ENCODE results near the gene VIPR2.
A peak's percentile ranks its signal among the peaks of the same experiment; 100 is the strongest.

The VIPR2 gene

GRCh38 chr7:159115601-159116501, 28.8 kb downstream of the VIPR2 start:
- H2AFZ ChIP-seq (ENCODE audit: low read depth, low read length) = no peak overlapping the region
- H4K20me1 ChIP-seq (ENCODE audit: insufficient read depth, low read length) = peaks cover 13% of the 10 kb centered on the region
- H3K4me1 ChIP-seq (ENCODE audit: insufficient read depth, low read length) = no peaks in the 10 kb centered on the region
- ATAC-seq (ENCODE audit: insufficient read depth, low read depth) (no peak), DNase-seq (no peak)
- H3K4me2 ChIP-seq (ENCODE audit: insufficient read depth, low read length) = no peak overlapping the region
- no peak overlapping the region for H3K4me3 ChIP-seq (ENCODE audit: low read depth in 1 of 2, low read length in 2 of 2)
- TF ChIP-seq EZH2 (IDR thresholded peaks at IDR 0.05; ENCODE audit: borderline replicate concordance, low read depth, low read length, severe bottlenecking) (no peak), CTCF (IDR thresholded peaks at IDR 0.05; ENCODE audit: borderline replicate concordance, extremely low read depth, low read length, poor library complexity, severe bottlenecking) (peak; percentile 11)
- H3K9me3 ChIP-seq (ENCODE audit: insufficient read depth, low read length, severe bottlenecking) = no peaks in the 10 kb centered on the region
- peaks cover 18% of the 10 kb centered on the region; the same call in 1 of the 2 replicates for H3K79me2 ChIP-seq (ENCODE audit: insufficient read depth, low read length)
- H3K27ac ChIP-seq (ENCODE audit: low read length) = peak overlapping the region; percentile 53
- H3K36me3 ChIP-seq (ENCODE audit: insufficient read depth, low read length) = peaks cover 57% of the 10 kb centered on the region
- H3K9ac ChIP-seq (ENCODE audit: low read depth, low read length) = no peak overlapping the region
- H3K27me3 ChIP-seq (ENCODE audit: insufficient read depth, low read length, poor library complexity) = no peaks in the 10 kb centered on the region

DNA sequence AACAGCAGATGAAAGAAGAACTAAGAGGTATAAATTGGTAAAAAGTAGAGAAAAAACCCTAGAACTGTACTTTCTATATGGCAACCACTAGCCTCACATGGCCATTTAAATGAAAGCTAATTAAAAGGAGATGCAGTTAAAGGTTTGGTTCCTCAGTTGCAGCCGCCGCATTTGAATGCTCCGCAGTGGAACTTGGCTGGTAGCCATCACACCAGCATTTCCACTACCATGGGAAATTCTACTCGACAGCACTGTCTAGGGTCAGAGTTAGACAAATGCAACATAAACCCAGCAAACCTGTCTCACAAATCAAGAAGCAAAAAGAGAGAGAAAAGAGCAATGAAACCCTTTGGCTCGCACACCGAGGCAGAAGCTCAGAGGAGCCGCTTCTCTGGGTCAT, 29.7 kb downstream of the VIPR2 start:
- Histone ChIP-seq H3K4me3 (ENCODE audit: low read depth in 1 of 2, low read length in 2 of 2) (no peak overlapping the region), H3K36me3 (ENCODE audit: insufficient read depth, low read length) (peaks cover 61% of the 10 kb centered on the region), H3K9me3 (ENCODE audit: insufficient read depth, low read length, severe bottlenecking) (no peaks in the 10 kb centered on the region), H3K9ac (ENCODE audit: low read depth, low read length) (no peak overlapping the region), H3K27me3 (ENCODE audit: insufficient read depth, low read length, poor library complexity) (no peaks in the 10 kb centered on the region), H3K4me2 (ENCODE audit: insufficient read depth, low read length) (no peak overlapping the region), H3K4me1 (ENCODE audit: insufficient read depth, low read length) (no peaks in the 10 kb centered on the region), H3K27ac (ENCODE audit: low read length) (no peak overlapping the region), H2AFZ (ENCODE audit: low read depth, low read length) (no peak overlapping the region), H3K79me2 (ENCODE audit: insufficient read depth, low read length) (0 out of 2 replicates have a peak, but pooled peaks cover 12% of the 10 kb centered on the region), H4K20me1 (ENCODE audit: insufficient read depth, low read length) (peaks cover 13% of the 10 kb centered on the region)
- ATAC-seq (ENCODE audit: insufficient read depth, low read depth) (no peak), DNase-seq (no peak)
- TF ChIP-seq EZH2 (IDR thresholded peaks at IDR 0.05; ENCODE audit: borderline replicate concordance, low read depth, low read length, severe bottlenecking) = no peak
- no peak for TF ChIP-seq CTCF (IDR thresholded peaks at IDR 0.05; ENCODE audit: borderline replicate concordance, extremely low read depth, low read length, poor library complexity, severe bottlenecking)

DNA sequence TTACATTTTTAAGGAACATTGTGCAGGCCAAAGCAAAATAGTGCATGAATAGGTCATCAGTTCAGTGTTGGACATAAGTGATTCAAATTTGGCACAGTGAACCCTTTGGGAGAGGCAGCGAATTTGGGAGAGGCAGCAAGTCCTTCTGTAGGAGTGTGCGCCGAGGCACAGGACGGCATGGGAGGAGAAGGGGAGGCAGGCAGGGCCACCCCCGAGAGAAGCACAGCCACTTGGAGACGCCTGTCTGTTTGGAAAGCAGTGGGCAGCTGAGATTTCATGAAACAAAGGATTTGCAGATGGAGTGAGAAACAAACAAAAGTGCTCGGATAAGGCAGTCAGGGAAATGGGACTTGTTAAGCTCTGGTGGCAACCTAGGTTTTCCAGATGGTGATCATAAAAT, 30.6 kb downstream of the VIPR2 start:
- no peak for DNase-seq
- H3K79me2 ChIP-seq (ENCODE audit: insufficient read depth, low read length) = 0 out of 2 replicates have a peak, but pooled peaks cover 12% of the 10 kb centered on the region
- peaks cover 61% of the 10 kb centered on the region for H3K36me3 ChIP-seq (ENCODE audit: insufficient read depth, low read length)
- ATAC-seq (ENCODE audit: insufficient read depth, low read depth) = no peak
- no peaks in the 10 kb centered on the region for H3K9me3 ChIP-seq (ENCODE audit: insufficient read depth, low read length, severe bottlenecking)
- no peak overlapping the region for H3K9ac ChIP-seq (ENCODE audit: low read depth, low read length)
- TF ChIP-seq CTCF (IDR thresholded peaks at IDR 0.05; ENCODE audit: borderline replicate concordance, extremely low read depth, low read length, poor library complexity, severe bottlenecking) = no peak
- no peak for TF ChIP-seq EZH2 (IDR thresholded peaks at IDR 0.05; ENCODE audit: borderline replicate concordance, low read depth, low read length, severe bottlenecking)
- no peak overlapping the region for H2AFZ ChIP-seq (ENCODE audit: low read depth, low read length)
- no peak overlapping the region for H3K4me3 ChIP-seq (ENCODE audit: low read depth in 1 of 2, low read length in 2 of 2)
- H3K27me3 ChIP-seq (ENCODE audit: insufficient read depth, low read length, poor library complexity) = no peaks in the 10 kb centered on the region
- H3K27ac ChIP-seq (ENCODE audit: low read length) = no peak overlapping the region
- H3K4me1 ChIP-seq (ENCODE audit: insufficient read depth, low read length) = no peaks in the 10 kb centered on the region
- H4K20me1 ChIP-seq (ENCODE audit: insufficient read depth, low read length) = peaks cover 5% of the 10 kb centered on the region
- no peak overlapping the region for H3K4me2 ChIP-seq (ENCODE audit: insufficient read depth, low read length)
